Stimulated activated CD8-positive, alpha-beta memory T cell treated with anti-CD3 and anti-CD28 coated beads, Interleukin-15, amount 100 ng/mL, for 48 hours (primary cell): ENCODE data around the gene SNX1.
"Not testable (repeated sequence)": the region's sequence is repeated elsewhere in the genome, so short reads cannot be mapped to it uniquely, and the experiment has no call there.

Experiments
- DNase-seq, 2 donors: peaks; one replicate each; pipeline ENCODE4 v3.0.0-alpha.2; 2020; ENCODE audit warnings: low read depth in 2 of 2

Gene SNX1

GRCh38 chr15:64072812-64073211 lies 23.0 kb upstream of the SNX1 start:
- no peak for DNase-seq

- not testable (repeated sequence) for DNase-seq
These were observed 22.3 kb upstream of the SNX1 start for GRCh38 chr15:64073496-64073895.

DNA sequence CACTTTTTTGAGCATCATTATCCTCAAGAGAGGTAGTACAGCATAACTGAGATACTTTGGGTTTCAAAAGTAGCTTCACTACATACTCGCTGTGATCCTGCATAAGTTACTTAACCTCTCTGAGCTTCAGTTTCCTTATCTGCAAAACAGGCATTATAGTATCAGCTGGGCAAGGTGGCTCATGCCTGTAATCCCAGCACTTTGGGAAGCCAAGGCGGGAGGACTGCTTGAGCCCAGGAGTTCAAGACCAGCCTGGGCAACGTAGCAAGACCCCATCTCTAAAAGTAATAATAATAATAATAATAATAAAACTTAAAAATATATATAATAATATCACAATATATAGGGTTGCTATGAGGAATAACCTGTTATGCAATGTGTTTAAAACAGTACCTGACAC lies 13.0 kb upstream of the SNX1 start:
- DNase-seq, result no peak

- no peak for DNase-seq
These were observed 6.1 kb upstream of the SNX1 start for GRCh38 chr15:64089543-64090280.

DNA sequence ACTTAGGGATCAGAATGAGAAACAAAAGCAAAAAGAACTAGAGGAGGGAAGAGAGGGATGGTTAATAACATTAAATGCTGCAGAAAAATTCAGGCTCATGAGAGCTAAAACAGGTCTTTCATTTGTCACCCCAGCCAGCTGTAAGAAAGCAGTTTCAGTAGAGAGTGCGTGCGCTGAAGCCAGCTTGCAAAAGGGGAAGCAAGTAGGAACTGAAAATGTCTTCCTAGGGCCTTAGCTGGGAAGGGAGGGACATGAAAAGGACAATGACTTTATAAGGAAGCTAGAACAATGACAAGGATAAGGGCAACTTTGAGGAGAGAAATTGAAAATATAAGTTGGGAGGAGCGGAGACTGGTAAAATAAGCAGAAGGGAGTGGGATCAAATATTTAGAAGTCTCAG lies 5.3 kb upstream of the SNX1 start:
- DNase-seq, result no peak

- no peak for DNase-seq
These were observed 3.5 kb upstream of the SNX1 start for GRCh38 chr15:64092075-64092820.

DNA sequence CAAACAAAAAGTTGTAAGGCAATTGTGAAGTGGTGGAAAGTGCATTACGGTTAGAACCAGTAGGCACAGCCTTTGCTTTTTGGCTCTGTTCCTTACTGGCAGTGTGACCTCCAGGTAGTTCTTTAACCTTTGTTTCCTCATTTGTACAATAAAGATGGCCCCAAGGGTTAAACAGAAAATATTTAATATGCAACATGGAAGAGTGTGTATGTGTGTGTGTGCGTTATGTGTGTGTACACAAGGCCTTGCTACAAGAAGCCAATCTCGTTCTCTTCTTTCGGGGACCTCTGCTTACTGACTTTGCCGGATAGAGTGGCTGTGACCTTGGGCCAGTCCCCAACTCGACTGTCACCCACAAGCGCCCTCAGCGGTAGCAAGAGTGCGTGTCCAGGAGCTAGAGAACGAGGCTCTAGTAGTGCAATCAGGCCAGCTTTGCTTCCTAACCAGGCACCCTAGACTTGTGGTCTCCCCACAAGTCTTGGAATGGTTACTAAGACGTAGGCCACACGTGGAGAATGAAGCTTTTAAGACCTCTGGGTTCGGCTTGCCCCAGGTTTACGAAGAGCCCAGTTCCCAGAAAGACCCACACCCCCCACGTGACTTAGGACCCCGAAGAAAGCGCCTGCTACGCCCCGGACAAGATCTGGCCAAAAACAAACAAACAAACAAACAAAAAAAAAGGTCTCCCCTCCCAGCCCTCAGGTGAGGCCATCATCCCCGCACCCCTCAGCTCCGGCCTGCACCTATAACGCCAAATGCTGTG lies 2.7 kb upstream of the SNX1 start:
- DNase-seq, result peak; percentile 7 to 20

GRCh38 chr15:64093627-64094417 lies 2.0 kb upstream of the SNX1 start, which contains the start of gene CIAO2A:
TSS of gene CIAO2A (minus strand) at chr15:64093838. CDS start at chr15:64093768, 70 bp downstream.
- peak; percentile 87 to 92 for DNase-seq

DNA sequence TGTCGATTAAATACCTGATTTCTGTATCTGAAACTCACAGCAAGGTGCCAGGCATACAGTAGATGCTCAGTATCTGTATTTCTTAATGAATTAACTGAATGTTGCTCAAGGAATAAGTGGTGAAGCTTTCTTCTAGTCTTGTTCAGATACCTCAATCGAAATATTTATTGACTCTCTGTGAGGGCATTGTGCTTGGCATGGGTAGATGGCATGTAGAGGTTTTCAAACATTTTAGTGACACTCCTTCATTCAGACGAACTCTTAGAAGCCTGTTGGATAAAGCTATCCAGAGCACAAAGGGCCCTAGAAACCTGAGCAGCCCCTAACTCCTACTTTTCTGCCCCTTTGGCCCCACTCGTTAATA lies 369 bp upstream of the SNX1 start:
- DNase-seq, result no peak

DNA sequence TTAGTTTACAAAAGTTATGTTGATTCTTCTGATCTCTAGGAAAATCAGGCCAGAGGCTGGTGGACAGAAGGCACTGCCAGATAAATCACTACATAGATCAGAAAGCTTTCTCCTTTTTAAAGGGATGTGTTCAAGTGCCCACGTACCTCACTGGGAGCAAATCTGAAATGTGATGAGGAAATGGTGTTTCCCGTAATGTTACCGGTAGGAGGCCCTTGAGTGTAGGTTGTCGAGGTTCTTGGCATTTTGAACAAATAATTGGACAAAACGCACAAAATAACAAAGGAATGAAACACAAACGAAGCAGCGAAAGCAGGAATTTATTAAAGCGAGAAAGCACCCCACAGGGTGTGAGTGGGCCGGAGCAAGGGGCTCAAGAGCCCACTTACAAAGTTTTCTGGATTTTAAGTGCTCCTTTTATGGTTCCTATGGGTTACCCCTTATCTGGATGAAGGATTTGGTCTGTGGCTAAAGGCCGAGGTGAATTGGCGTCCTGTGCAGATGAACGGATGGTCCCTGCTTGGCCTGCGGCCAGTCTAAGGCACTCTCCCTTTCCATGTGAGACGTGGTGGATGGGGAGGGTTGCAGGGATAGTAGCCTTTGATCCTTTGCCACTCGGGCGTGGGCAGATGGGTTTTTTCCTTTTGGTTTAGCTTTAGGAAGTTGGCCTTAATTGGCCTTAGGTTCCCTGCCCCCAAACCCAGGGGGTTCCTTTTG lies 1.0 kb downstream of the SNX1 start:
- DNase-seq, result no peak

DNA sequence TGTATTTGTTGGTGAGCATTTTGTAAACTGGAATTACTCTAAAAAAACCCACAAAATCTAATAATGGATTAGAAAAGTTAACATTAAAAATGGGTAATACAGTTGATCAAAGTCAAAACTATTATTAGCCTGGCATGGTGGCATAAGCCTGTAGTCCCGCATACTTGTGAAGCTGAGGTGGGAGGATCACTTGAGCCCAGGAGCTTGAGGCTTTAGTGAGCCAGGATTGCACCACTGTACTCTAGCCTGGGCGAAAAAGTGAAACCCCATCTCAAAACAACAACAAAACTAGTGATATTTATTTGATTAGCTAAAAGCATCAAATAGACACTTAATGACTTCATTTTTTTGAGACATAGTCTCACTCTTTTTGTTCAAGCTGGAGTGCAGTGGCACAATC lies 3.6 kb downstream of the SNX1 start:
- DNase-seq, result no peak

GRCh38 chr15:64100958-64101357 lies 5.2 kb downstream of the SNX1 start:
- DNase-seq, result no peak

GRCh38 chr15:64102497-64102896 lies 6.7 kb downstream of the SNX1 start:
- DNase-seq, result no peak

DNA sequence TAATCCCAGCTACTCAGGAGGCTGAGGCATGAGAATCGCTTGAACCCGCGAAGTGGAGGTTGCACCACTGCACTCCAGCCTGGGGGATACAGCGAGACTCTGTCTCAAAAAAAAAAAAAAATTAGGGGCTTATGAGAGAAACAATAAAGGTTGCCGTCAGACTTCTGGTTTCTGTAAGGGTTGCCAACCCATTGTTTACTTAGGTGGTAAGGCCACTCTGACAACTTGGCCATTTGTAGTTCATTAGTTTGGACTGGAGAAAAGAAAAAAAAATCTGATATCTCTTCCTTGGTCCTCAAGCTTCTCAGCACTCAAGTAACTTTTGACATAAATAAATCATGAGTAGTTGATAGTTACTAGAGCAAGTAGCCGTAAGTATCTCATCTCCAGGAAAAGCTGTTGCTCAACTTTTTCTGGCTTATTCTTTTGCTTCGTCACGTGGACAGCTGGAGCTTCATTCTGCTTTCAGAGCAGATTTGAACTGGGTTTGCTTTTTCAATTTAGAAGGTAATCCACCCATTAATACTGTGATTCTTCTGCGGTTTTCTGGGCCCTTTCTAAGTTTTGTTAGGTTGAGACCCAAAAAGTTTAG lies 9.4 kb downstream of the SNX1 start:
- no peak for DNase-seq

DNA sequence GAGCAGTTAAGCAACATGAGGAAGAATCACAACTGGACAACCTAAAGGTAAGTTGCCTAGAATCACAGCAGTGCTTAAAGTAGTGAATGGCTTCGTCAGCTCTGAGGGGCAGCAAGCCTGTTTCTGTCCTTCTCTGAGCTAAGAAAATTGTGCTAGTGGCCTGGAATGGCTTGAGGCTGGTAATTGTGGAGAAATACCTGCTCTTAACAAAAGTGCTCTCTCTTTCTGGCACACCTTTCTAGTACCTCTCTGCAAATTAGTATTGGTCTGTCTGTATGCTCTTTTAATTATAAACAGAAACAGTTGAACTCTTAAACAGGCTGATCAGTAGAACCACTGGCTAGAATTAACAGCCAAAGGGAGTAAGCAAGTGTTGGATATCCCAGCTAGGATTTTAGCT lies 11.6 kb downstream of the SNX1 start:
- no peak for DNase-seq

DNA sequence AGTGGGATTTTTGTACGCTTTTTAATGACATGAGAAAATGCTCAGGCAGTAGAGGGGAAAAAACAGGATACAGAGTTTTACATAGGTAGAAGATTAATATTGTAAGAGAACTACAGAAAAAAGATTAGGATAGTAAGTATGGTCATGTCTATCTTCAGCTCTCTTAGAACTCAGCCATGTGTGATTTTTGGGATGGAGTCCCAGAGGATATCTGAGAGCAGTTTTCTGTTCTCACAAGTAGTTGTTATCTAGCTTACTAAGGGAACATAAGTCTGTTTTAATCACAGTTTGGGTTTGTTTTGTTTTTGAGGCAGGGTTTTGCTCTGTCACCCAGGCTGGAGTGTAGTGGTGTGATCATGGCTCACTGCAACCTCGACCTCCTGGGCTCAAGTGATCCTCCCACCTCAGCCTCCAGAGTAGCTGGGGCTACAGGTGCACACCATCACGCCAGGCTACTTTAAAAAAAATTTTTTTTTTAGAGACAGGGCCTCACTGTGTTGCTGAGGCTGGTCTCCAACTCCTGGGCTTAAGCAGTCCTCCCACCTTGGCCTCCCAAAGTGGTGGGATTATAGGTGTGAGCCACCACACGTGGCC lies 14.4 kb downstream of the SNX1 start:
- not testable (repeated sequence) for DNase-seq

- DNase-seq, result no peak
These were observed 15.3 kb downstream of the SNX1 start for GRCh38 chr15:64110950-64111678.

GRCh38 chr15:64111679-64112050 lies 15.9 kb downstream of the SNX1 start:
- no peak for DNase-seq

DNA sequence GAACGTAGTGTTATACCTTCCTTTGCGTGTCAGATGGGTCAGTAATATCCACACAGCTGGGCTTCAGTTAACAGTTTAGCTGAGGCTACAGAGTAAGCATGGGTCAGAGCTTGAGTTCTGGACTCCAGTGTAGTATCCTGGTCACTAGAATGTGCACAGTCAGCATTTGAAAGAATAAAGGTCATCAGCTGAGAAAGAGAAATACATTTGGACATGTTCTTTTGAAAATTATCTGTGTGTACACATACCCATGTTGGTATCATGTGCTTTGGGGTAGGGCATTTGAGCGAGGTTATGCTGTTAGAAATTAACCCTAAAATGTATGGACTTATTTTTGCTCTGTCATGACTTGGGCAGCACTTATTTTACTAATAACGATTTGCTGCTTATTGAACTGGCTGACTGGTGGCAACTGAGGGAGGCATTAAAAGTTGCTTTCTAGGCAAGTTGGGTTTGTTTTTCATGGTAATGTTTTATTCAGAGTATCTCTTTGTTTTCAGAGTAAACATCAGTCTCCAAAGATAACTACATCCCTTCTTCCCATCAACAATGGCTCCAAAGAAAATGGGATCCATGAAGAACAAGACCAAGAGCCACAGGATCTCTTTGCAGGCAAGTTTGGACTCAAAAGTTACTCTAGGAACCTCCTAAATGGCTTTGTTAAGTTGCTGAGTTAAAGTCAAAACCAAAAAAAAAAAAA lies 16.4 kb downstream of the SNX1 start:
- DNase-seq, result no peak
